Vagina (tissue), 2 donors: Measurements from ENCODE around the gene DUSP16.

Experiments
- CTCF ChIP-seq, 3 experiments: fragments of 450-650 bp in 2 of 3; fragments of 200-600 bp in 1 of 3; sonication (generic) in 1 of 3; IDR thresholded peaks; one replicate each; pipeline ENCODE4 v1.5.1; 2017 to 2019; ENCODE audit warnings: antibody characterized with exemption in 3 of 3, mild to moderate bottlenecking in 2 of 3, moderate library complexity in 2 of 3
- POLR2A ChIP-seq, 2 donors: fragments of 450-650 bp; IDR thresholded peaks; one replicate each; pipeline ENCODE4 v1.6.1; 2017; ENCODE audit warnings: antibody characterized with exemption in 2 of 2, mild to moderate bottlenecking in 2 of 2, moderate library complexity in 2 of 2

DNA sequence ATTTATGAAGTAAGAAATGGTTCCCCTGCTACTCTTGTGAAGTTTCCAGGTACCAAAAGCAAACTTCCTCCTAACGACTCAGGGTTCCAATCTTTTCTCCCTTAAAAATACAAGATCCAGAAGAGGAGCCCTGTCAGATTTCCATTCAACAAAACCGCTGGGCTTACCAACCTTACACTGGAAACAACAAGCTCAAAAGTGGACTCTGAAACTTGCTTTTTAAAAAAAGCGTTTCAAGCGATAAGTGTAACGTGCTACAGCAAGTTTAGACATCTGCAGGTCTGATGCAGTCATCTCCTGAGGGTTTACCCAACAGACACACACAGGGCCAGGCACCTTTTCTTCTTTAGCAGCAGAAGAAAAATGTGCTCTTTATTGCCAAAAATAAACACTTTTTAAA is 42.1 kb upstream of the DUSP16 start:
- TF ChIP-seq CTCF (IDR thresholded peaks at IDR 0.05): no peak
- no peak for TF ChIP-seq POLR2A (IDR thresholded peaks at IDR 0.05)
